ENCODE results near the gene EDN1.

- no peak for TF ChIP-seq CTCF (optimal IDR thresholded peaks at IDR 0.05 in 1 of 3, IDR thresholded peaks at IDR 0.05 in 1 of 3, conservative IDR thresholded peaks at IDR 0.05 in 1 of 3; ENCODE audit: extremely low read depth in 1 of 3, insufficient read depth in 2 of 3, low read length in 3 of 3)
- no peak for TF ChIP-seq EZH2 (IDR thresholded peaks at IDR 0.05; ENCODE audit: low read length)
These were observed 6.1 kb downstream of the EDN1 start for GRCh38 chr6:12296255-12296573.
